NCI-H1694 treated with DMSO at 0.1 percent for 48 hours (cell line): ENCODE measurements around the gene NELFB.

Experiments used
- DNase-seq: peaks from one replicate; lab custom pipeline; 2025; lab: John Stamatoyannopoulos, UW

The NELFB gene

DNA sequence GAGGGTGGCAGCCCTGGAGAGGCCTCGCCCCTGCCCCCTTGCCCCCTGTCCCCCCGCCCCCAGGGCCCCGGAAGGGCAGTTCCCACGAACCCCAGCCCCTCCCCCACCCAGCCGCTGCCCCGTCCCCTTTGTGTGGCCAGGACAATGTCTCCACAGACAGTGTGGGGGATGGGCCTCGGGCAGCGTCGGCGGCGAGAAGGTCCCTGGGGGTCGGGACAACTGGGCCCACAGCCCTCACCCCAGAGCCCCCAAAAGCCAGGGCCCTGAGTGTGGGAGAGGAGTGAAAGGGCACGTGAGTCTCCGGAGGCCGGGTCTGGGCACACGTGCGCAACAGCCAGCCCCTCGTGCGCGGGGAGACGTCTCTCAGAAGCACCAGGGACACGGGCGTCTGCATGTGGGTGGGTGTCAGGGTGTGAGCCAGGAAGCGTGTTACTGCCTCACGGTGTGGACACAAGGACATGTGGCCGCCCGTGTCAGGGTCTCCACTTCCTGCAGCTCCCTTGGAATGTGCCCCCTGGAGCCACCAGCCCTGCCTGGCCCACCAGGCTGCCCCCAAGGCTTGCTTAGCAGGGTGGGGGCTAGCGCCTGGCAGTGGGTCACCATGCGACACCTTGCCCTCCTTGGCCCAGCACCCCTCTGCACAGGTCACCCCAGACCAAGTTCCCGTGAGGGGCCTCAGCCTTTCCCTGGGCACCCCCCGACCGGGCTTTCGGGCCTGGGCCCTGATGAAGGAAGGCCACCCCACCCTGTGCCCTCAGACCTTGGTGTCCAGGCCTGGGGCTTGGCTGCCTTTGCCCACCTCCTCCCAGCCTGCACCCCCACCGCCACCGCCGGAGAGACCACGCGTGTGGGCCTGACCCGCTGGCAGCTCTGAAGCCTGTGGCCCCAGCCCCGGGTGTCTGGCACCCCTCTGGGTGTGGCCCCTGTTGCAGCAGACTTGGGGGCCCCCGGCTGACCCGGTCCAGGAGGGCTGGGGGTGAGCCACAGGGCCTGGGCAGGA is 59.7 kb downstream of the NELFB start:
- DNase-seq = no peak

DNA sequence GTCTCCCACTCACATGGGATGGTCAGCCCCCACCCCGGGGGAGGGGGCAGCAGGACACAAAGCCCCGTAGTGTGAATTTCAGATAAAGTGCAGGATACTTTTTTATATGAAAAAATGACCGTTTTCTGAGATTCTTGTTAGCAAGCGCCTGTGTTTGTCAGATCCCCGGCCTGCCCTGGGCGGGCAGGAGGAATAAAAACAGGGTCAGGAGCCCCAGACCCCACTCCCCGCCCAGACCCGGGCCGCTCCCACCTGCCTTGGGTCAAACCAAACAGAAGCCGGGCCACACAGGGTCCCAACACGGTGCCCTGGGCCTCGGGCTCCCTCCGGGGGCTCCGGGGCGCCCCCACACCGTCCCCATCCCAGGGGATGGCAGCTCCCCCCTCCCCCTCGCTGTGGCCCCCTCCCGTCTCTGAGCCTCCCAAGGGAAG is 60.5 kb downstream of the NELFB start:
- DNase-seq = no peak

DNA sequence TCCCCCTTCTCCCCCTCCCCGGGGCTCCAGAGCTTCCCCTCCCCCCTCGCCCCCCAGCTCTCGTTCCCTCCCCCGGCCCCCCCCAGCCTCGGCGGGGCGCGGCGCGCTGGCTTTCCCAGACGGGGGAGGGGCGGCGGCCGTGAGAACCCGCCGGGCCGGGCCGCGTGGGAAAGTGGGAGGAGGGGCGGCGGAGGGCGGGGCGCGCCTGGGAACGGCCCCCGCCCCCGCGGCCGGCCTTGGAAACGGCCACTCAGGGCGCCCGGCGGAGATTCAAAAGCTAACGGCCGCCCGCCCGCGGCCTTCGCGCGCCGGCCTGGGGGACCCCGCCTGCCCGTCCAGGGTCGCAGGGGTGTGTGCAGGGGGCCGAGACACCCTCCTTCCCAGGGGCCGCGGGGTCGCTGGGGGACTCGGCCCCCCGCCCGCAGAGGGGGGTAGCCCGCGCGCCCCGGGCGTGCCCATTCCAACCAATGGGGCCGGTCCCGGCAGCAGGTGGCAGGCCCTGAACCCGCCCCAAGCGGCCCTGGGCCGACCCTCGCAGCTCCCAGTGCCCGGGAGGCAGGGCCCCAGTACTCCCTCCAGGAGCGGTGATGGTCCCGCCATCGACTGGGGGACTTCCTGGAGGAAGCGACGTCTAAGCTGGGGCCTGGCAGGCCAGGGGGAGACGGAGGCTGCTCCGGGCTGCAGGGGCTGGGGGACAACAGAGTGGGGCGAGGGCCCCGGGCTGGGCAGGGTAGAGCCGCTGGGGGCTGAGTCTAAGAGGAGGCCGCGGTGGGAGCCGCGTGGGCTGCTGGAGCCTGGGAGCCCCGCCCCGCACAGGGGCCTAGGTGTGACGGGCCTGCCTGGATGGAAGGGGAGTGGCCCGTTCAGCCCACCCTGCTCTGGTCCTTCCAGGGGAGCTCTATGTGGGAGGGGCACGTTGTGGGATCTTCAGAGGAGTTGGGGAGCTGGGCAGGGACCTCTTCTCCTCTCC is 61.2 kb downstream of the NELFB start:
- DNase-seq = no peak

DNA sequence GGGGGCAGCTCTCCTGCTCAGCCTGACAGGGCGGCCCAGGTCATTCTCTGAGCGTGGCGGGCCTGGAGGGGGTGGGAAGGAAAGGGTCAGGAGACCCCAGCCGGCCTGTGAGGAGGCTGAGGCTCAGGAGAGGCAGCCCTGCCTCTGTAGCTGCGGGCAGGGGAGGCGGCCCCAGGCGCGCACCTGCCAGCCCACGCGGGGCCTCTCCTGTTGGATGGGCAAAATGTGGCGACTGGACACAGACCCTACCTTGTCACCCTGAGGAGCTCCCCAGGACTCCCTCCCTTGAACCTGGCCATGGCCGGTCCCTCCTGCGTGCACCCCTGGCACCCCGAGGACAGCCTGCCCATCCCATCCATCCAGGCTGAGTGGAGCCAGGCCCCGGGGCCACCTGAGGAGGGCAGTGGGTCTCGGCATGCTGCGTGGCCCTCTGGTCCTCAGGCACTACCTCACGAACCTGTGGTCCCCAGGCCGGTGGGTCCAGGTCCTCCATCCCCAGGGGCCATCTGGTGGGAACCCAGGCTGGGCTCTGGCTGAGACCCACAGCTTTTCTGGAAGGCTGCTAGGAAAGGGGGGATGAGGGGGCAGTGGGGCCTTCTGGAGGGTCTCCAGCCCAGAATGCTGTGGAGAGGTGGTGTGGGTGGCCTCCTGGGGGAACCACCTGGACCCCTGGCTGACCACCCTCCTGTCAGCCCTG is 62.0 kb downstream of the NELFB start:
- no peak for DNase-seq

GRCh38 chr9:137317718-137318511 is 62.8 kb downstream of the NELFB start:
- no peak for DNase-seq

GRCh38 chr9:137318602-137319001 is 63.5 kb downstream of the NELFB start:
- no peak for DNase-seq

- DNase-seq = no peak
These were observed 64.0 kb downstream of the NELFB start for GRCh38 chr9:137319011-137319738.

DNA sequence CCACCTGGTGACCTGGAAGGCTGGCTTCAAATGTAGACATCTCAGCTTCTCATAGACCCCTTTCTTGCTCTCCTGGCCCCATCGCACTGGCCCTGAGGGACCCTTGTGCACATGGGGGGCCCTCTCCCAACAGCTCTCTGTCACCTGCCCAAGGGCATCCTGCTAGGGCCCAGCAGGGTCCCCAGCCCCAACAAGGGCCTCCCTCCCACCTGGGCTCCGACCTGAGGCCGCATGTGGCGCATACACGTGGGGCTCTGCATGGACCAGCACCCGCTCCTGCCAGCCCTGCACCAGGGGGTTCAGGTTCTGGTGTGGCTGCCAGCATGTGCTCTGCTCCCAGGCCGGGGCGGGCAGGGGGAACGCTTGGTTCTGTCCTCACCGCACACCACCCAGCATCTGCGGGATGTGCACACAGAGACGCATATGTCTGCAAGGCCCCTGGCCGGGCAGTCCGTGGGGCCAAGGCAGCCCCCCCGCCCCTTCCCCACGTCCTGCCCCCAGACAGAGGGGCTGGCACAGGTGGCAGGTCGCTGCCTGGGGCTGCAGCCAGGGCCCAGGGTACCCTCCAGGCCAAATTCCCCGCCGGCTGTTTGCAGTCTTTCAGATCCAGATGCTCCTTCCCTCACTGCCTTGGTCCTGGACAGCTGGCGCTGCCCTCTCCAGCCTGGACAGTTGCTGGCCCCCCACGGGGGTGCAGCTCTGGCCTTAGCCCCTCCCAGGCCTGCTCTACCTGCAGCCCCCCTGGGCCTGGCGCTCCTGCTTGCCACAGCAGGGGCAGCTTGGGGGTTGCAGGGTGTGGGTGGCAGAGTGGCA is 64.8 kb downstream of the NELFB start:
- no peak for DNase-seq

DNA sequence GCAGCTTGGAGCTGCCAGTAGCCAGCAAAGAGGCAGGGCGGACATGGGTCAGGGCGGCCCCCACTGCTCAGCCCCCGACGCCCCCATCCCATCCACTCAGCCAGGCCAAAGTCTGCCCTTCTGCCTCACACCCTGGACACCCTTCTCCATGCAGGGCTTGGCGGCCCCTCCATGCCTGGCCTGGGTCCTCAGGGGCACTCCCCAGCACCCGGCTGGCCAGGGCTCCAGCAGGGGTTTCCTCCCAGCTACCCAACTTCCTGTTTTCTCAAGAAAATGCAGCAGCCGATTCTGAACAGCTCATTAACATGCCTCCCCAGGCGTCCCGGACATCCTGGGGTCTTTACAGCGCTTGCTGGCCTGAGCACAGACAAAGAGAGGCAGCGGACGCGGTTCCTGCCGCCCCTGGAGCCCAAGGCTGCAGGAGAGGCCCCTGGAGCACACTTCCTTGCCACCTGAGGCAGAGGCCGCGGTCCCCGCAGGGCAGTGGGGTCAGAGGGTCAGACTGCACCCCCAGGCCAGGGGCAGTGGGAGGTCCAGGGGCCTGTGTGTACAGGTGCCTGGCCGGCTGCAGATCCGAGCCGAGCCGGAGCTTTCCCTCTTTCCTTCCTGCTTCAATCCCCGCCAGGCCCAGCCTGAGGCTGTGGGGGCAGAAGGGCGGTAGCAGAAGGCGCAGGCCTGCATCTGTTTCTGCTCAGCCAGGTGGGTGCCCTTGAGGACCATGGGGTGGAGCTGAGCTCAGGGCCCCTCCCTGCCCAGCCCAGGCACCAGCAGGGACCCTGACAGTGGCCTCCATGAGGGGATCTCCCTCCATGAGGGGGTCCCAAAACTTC is 65.6 kb downstream of the NELFB start:
- DNase-seq = no peak

- no peak for DNase-seq
These were observed 66.7 kb downstream of the NELFB start for GRCh38 chr9:137321726-137322361.
